Activated CD4-positive, alpha-beta T cell treated with anti-CD3 and anti-CD28 coated beads, Interleukin-2, Interleukin-6, amounts not matched to agents 100 ng/mL and 50 ng/mL, durations not matched to agents 16 hours and 8 hours (primary cell): ENCODE measurements around the gene CHN2.

Source experiments
- DNase-seq: peaks from one replicate; pipeline ENCODE4 v3.0.0-alpha.2; 2020

CHN2 gene

DNA sequence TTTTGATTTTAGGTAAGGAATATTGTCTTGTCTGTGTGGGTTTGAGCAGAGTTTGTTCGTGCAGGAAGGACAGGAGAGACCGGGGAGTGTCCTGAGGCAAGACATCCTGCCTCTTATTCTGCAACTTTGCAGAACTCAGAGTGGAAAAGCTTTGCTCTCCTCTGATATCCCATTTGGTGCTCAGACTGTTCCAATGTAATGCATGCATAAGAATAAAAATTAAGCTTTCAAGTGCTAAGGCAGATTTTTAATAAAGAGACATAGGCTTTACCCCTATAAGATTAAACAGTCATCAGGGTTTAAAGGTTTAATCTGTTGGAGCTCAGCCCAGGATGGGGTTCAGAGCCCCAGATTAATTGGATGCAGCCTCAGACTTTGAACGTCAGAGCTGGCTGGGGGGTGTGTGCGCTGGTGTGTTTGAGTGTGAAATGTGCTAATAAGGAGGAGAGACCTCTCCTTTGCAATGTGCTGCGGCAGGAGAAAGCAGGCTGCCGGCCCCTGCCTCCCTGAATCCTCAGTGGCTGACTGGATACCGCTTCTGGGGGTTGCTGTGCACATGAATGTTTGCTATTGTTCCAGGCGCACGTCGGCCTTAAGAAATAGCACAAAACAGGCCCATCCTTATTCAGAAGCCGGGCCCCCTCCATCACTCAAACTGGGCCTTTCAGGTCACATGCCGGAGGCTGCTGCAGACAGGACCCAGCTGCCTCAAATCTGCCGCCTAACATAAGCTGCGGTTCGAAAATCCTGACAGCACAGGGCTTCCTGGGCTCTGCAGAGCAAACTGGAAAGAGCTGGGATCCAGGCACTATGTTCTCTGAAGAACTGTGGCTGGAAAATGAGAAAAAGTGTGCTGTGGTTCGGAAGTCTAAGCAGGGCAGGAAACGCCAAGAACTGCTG lies 285.0 kb downstream of the CHN2 start:
- DNase-seq, result no peak

- DNase-seq, result no peak
Observed at GRCh38 chr7:29480451-29480850, 285.9 kb downstream of the CHN2 start.

DNA sequence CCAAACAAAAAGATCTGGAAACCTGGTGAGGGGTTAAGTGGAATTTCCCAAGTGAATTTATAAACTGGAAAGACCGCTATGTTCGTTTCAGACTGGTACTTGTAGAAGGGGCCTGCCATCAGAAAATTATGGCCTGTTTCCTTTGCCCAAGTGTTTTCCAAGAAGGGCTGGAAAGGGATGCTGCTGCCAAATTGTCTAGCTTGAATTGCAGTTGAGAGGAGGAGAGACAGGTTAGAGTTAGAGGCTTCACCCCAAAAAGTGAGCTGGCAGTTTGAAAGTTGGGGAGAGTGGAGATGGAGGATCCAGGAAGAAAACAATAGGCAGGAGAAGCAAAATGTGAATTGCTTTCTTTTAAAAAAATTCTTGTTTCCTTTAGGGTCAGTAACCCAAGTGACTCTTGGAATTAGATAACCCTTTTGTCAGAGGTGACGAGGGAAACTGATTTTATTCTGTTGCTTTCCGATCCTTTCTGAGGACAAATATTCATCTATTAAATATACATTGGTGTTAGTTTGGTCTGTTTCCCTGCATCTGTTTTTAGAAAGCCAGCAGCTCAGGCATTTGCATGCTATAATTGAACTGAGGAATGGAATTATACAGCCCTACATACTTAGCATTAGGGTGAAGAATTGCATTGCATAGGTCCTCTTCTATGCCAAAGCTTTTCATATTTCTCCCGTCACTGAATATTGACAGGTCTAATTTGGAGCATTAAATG lies 286.5 kb downstream of the CHN2 start:
- DNase-seq, result no peak

DNA sequence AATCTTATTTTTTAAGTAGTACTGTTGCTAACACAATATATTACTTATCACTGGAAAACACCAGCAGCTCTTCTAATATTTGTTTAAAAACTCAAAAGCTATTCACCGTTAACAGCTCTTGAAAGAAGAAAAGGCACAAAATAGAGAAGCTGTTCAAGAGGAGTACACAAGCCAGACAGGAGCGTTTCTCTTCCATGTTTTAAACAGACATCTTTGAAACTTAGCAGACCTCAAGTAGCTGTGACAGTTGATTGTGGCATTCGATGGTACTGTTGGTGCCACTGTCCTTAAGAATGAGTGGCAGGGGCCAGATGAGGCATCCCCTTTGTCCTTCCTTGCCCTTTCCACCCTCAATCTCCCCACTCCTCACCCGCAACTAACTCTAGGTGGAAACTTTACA lies 287.5 kb downstream of the CHN2 start:
- DNase-seq, result no peak

GRCh38 chr7:29483219-29484104 lies 288.9 kb downstream of the CHN2 start:
- DNase-seq, result no peak

DNA sequence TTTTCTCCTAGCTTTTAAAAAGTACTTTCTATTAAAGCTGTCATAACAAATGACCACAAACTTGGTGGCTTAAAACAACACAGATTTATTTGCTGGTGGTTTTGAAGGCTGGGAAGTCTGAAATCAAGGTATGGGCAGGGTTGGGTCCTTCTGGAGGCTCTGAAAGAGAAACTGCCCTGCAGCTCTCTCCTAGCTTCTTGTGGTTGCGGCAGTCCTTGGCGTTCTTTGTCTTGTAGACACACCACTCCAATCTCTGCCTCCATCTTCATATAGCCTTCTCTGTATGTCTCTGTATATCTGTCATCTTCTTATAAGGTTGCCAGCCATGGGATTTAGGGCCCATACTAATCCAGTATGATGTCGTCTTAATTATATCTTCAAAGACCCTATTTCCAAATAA lies 289.7 kb downstream of the CHN2 start:
- DNase-seq, result no peak

GRCh38 chr7:29485339-29486190 lies 291.0 kb downstream of the CHN2 start:
- DNase-seq, result no peak

DNA sequence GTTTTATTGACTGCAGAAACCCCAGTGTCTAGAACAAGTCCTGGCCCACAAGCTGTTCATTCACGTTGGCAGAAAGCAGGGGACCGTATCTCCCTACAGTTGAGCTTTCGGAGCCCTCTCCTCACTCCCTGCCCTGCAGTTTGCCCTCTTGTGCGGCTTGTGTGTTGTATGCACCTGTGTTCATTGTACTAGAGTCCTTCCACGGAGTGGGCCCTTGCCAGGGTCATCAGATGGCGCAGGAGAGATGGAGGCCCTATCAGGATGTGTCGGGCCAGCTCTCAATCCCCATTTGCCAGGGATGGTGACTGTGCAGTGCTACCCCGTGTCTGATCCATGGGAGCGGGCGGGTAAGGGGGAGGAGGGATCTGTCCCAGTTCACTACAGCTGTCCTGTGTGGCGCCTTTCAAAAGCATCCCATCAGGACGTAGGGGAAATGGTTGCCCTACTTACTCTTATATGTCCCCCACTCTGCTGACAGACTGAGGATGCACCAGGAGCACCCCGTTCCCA lies 291.7 kb downstream of the CHN2 start:
- DNase-seq, result no peak

GRCh38 chr7:29487424-29487823 lies 292.8 kb downstream of the CHN2 start:
- no peak for DNase-seq

GRCh38 chr7:29488203-29488970 lies 293.8 kb downstream of the CHN2 start:
- no peak for DNase-seq

DNA sequence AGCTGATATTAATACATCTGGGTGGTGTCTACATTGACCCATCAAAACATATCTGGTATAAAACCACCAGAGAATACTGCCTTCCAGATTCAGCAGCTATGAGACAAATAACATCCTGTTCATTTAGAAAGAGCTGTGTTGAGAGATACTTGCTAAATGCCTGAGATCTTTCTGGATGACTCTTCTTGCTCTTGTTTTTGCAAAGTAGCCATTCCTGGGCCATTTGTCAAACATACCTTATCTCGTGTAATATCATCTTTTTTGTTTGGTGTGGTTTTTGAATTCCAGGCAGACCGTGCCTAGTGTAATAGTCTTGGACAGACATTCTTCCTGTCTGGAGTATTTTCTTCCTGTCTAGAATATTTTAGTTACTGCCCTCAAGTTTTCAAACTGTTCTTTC lies 294.4 kb downstream of the CHN2 start:
- DNase-seq, result no peak

- DNase-seq, result no peak
Observed at GRCh38 chr7:29490094-29490607, 295.6 kb downstream of the CHN2 start.

DNA sequence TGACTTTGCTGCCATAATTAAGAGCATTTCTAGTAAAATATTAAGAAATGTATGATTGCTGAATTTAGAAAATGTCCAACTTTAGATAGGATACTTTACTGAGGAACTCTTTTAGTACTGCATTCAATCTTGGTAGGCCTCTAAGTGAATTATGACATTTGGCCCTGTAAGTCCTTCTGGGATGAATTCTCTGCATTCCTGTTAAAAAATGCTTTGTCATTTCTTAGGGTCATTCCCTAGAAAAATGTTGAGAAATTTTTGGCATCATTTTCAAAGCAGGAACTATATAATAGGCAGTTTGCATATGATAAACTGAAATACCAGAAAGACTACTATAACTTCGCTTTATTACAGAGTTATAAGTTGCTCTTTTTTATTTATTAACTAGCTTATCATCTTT lies 299.8 kb downstream of the CHN2 start:
- no peak for DNase-seq

- DNase-seq, result no peak
Observed at GRCh38 chr7:29495653-29496052, 301.1 kb downstream of the CHN2 start.

DNA sequence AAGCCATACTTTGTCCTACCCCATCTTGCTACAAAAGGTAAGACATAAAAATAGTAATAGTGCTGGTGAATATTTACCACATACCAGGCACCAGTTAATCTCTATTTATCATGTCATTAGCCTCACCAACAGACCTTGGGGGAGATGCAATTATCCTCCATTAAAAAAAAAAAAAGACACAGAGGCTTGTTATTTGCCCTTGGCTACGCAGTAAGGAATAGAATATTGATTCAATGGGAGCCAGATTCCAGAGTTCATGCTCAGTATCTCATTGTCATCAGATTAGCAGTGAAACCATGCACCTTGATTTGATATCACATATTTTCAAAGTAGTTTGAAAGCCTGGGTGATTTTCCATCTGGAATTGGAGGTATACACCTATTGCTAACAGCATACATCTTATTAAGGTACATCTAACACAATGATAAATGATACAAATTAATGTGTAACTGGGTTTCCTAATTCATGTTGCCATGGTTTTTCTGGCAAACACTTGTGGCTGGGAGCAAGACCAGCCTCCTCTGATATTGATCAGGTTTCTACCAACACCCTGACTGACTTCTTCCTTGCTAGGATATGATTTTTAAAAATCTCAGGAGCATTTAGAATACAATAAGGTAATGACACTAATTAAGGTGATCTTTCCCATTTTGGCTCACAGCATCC lies 301.9 kb downstream of the CHN2 start:
- DNase-seq, result no peak

DNA sequence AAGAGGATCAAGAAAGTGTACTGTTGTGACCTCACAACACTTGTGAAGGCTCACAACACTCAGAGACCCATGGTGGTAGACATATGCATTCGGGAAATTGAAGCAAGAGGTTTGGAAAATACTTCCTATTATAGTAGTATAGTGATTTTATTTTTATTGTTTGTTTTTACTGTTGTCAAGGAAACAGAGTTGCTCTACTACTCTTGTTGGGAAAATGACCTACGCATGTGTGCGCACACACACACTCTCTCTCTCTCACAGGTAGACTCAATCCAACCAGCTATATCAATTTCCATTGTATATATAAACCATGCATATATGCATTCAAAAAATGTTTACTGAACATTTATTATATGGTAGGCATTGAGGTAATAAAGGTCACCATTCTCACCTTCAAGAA lies 305.4 kb downstream of the CHN2 start:
- DNase-seq, result no peak

- no peak for DNase-seq
Observed at GRCh38 chr7:29500719-29501118, 306.1 kb downstream of the CHN2 start.

GRCh38 chr7:29502133-29502532 lies 307.6 kb downstream of the CHN2 start:
- DNase-seq, result no peak

DNA sequence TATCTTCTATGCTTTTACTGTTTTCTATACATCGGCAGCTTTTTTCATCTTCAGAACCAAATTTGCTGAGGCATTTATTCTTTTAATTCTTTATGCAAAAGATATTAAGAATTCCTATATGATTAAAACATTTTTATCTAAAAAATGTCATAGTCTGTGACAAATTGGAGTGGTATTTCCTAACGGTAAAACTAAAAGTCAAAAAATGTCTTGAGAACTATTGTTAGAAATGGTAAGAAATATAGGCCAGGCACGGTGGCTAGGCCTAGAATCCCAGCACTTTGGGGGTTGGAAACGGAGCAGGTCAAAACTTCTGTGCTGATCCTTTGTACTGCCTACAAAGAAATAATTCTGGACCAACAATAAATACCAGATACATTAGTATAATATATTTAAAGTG lies 311.4 kb downstream of the CHN2 start:
- DNase-seq, result no peak

DNA sequence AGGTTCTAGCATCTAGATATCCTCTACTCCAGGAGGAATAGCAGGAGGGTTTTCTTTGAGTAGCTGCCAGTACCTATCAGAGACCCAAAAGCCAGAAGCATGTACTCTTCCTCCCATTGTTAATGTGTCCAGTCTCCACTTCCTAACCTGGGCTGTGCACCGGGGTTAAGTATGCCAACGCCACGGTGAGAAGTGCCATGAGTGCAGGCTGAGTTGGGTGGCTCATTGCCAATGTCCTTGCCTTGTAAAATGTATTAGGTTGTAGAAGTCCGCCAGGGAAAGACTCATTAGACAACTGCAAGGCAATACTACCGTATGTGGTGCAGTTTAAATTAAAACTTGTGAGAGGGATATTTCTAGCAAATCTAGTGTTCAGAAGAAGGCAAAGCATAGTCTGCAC lies 314.0 kb downstream of the CHN2 start:
- no peak for DNase-seq

- no peak for DNase-seq
Observed at GRCh38 chr7:29510028-29510427, 315.5 kb downstream of the CHN2 start.
